DMS53 (cell line): ENCODE data around the gene DCTN4.

ENCODE experiments used
- DNase-seq: peaks from one replicate; lab custom pipeline; 2025; lab: John Stamatoyannopoulos, UW

DCTN4 gene

GRCh38 chr5:150670948-150671310 is 87.9 kb downstream of the DCTN4 start:
- DNase-seq, result no peak

- no peak for DNase-seq
Measured at GRCh38 chr5:150670275-150670947, 88.4 kb downstream of the DCTN4 start.

DNA sequence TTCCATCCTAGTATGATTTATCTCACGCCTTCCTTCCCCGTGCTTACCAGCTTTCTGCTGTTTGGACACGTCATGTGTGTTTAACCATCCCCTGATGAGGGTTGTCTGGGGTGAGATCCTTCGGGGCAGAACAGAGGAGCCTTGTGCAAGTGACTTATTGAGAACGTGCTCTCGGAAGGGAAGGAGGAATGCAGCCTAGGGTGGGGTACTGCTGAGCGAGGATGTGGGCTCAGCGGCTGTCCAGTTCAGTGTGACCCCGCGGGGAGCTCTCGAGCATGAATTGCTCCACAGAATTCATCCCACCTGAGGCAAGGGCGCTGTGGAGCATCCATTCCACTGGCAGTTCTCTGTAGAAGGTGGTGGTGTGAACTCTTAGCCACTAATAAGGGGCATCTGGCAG is 93.8 kb downstream of the DCTN4 start:
- DNase-seq, result no peak

DNA sequence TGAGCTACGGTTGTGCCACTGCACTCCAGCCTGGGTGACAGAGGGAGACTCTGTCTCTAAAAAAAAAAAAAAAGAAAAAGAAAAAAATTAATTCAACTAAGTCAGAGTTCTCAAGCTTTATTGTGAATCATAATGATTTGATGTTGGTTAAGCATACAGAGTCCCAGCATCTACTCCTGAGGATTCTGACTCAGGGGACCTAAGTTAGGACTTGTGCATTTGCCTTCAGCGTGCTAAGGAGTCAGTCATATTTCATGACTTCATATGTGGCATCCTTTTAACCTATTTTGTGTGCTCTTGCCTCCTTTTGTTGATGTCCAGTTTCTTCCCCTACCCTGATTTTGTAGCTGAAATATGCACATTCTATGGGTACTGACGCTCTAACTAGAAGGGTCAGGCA is 94.9 kb downstream of the DCTN4 start:
- DNase-seq, result no peak

DNA sequence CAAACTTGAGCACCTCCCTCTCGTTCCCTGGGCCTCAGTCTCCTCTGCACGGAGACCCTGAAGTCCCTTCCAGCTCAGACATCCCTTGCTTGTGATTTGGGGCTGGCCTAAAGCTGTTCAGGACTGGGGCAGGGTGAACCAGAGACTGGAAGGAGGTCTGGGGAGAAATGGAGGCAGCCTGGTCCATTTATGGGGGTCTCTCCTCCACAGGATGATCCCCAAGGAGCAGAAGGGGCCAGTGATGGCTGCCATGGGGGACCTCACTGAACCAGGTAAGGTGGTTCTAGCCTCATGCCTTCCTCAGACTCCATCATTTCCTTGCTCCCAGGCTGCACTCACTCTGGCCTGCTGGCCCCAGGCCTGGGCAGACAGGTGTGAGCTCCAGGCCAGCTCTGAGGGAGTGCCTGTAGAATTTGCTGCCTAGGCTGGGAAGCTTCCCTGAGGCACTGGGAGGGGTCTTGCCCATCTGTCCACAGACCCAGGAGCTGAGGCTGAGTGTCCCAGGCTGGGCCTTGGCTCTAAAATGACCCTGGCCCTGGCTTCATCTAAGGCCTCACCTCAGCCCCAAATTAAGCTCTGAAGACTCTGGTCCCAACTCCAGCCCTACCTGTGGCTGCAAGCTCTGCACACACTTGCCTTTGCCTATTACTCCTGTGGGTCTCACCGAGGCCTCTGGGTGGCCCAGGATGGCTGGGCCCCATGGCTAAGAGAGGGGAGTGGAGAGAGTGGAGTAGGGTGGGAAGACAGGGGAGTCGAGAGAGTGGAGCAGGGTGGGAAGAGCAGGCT is 95.9 kb downstream of the DCTN4 start:
- no peak for DNase-seq

DNA sequence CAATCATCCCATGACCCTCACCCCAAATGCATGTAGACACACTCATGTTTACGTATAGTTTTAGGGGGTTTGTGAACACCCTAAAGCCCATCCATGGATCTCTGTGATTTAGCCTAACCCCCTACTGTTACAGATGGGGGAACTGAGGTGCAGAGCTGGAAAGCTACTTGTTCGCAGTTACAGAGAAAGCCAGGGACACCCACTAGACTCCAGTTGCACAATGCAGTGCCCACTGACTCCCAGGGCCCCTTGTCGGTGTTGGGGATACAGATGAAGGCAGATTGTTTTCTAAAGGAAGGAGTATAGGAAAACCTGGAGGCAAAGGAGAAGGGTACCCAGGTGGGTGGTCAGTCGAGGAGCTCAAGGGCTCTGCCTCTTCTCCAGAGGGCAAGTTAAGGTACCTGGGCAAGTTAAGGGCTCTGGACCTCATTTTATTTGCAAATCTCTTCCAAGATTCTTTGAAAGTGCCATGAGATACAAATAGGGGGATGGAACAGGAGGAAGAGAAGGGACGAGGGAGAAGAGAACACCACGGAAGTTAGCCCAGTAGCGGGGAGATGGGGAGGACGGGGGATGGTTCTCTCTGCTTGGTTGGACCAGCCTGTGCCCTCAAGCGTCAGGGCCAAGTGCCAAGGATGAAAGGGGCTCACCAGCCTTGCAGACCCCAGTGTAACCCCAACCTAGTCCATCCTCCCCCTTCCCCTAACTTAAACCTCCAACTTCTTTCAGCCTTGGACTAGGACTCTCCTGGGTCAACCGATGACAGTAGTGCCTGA is 96.8 kb downstream of the DCTN4 start:
- no peak for DNase-seq

GRCh38 chr5:150661086-150661485 is 97.7 kb downstream of the DCTN4 start, which contains the start of gene MYOZ3:
MYOZ3 (plus strand) TSS chr5:150661251; CDS start chr5:150662942, 1,691 bp downstream.
- DNase-seq, result no peak

DNA sequence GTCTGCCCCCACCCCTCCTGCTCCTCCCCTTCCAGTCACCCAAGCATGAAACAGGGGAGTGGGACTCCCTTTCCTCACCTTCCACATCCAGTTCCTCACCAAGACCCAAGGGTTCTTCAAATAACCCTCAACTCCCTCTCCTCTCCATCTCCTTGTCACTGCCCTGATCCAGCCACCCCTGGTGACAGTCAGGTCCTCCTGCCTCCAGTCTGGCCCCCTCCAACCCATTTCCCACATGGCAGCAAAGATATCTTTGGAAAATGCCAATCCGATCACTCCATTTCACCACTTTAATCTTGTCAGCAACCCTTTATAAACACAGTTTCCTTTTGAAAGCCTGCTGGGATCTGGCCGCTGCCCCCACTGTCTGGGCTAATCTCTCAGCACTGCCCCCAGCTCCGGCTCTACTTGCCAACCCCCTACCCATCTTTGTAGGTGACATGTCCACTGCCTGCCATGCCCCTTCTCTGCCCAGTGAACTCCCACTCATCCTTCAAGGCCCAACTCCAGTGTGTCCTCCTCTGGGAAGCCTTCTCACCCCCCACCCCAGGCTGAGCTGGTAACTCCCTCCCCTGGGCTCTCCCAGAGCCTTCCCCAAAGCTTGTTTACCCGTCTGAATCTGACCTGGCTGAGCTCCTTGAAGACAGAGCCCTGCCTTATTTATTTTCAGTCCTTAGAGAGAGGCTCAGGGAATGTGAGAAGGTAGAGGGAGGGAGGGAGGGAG is 98.5 kb downstream of the DCTN4 start:
- no peak for DNase-seq

DNA sequence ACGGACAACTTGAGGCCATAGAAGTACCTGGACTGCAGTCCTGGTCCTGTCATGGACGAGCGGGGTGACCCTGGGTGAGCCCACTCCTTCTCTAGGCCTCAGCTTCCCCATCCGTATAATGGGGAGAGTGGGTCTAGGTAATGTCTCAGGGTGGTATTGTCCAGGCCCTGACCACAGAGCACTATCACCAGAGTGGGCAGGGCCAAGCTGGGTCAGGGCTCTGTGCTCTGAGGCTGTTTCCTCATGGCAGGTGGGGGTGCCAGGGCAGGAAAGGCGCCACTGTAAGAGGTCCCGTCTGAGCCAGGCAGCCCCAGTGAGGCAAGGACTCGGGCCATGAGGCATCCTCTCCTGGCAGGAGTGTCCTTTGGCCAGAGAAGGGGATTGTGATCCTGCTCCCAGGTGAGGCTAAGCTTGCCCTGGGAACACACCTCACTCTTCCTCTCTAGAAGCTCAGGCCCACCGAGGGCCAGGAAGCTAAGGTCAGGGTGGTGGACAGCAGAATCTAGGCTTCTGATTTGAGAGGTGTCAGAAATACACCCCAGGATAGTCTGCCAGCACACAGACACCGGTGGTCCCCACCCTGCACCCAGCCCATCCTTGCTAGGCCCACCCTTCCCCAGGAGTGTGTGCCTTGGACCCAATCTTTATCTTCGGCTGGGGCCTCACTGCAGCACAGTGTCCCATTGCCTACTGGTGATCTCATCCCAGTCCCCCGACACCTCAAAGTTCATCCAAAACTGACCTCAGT is 99.3 kb downstream of the DCTN4 start:
- DNase-seq, result no peak

DNA sequence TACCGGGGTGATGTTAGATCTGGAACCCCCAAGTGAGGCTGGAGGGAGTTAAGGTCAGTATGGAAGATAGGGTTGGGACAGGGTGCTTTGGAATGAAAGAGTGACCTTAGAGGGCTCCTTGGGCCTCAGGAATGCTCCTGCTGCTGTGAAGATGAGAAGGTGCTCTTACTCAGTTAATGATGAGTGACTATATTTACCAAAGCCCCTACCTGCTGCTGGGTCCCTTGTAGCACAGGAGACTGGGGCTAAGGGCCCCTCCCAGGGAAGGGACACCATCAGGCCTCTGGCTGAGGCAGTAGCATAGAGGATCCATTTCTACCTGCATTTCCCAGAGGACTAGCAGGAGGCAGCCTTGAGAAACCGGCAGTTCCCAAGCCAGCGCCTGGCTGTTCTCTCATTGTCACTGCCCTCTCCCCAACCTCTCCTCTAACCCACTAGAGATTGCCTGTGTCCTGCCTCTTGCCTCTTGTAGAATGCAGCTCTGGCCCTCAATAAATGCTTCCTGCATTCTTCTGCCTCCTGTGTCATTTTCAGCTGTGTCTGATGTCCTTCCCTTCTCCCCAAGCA is 100.0 kb downstream of the DCTN4 start:
- DNase-seq, result no peak
